ENCODE results near the gene RRP8.

DNA sequence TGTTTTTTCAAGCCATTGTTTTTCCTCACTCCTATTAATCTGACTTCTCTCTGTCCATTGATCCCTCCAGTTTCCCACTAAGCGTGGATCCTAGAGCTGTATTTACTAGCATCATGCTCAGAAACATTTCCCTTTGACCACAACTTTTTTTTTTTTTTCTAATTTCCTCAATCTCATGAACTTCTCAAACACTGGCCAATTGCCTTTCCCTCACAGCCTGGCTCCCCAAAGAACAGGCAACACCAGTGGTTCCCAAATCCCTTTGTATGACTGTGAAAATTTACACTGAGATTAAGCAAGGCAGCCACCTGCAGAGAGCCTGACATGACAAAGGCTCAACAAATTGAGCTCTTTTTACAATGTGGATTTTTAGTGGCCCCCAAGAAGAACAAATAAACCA, 17.2 kb upstream of the RRP8 start:
- TF ChIP-seq, protein P1, sequence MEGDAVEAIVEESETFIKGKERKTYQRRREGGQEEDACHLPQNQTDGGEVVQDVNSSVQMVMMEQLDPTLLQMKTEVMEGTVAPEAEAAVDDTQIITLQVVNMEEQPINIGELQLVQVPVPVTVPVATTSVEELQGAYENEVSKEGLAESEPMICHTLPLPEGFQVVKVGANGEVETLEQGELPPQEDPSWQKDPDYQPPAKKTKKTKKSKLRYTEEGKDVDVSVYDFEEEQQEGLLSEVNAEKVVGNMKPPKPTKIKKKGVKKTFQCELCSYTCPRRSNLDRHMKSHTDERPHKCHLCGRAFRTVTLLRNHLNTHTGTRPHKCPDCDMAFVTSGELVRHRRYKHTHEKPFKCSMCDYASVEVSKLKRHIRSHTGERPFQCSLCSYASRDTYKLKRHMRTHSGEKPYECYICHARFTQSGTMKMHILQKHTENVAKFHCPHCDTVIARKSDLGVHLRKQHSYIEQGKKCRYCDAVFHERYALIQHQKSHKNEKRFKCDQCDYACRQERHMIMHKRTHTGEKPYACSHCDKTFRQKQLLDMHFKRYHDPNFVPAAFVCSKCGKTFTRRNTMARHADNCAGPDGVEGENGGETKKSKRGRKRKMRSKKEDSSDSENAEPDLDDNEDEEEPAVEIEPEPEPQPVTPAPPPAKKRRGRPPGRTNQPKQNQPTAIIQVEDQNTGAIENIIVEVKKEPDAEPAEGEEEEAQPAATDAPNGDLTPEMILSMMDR (IDR thresholded peaks at IDR 0.05; ENCODE audit: insufficient read depth, low read length, poor library complexity, severe bottlenecking) = no peak
- no peak for TF ChIP-seq EZH2phosphoT487 (conservative IDR thresholded peaks at IDR 0.05; ENCODE audit: low read length)

All from SU-DHL-6 (cell line).